Panc1 (cell line): ENCODE data around the gene MAP7D3. TPM values are rescaled to one million over a fixed set of nuclear protein-coding genes. Genes with fewer than 3 reads are reported as not detected.

Experiments
- ATAC-seq: fragments of 200-7000 bp; cut with Tn5 transposase; 2 replicates; pipeline ENCODE4 v1.9.1; 2020; ENCODE audit warnings: mild to moderate bottlenecking, moderate library complexity
- BruUV-seq: library from RNA; stranded (reverse); fragments of 400-500 nt; replicated peaks from 2 replicates; lab custom pipeline; 2021; lab: Mats Ljungman, UMichigan
- CTCF ChIA-PET: fragments of 300-600 bp; sonication (Branson Sonifier 250); formaldehyde crosslinking; loops from one replicate; lab custom pipeline; 2022; ENCODE audit warnings: antibody characterized with exemption; lab: Charles Lee
- POLR2A ChIA-PET: fragments of 300-600 bp; sonication (Branson Sonifier 250); formaldehyde crosslinking; loops from one replicate; lab custom pipeline; 2022; ENCODE audit warnings: antibody characterized with exemption; lab: Charles Lee
- DNase-seq: peaks from one replicate; pipeline ENCODE4 v3.0.0-alpha.2; 2010; ENCODE audit warnings: low read depth, low spot score
- H3K27ac ChIP-seq: 2 replicates; pipeline ENCODE4 v1.5.1; 2011; ENCODE audit warnings: mild to moderate bottlenecking, low read length, inconsistent platforms
- H3K27me3 ChIP-seq: fragments of 200-500 bp; sonication (Bioruptor generic); 2 replicates; pipeline ENCODE4 v1.6.0; 2014; ENCODE audit warnings: low read length, inconsistent platforms; ENCODE audit not compliant: control insufficient read depth, insufficient read depth
- H3K36me3 ChIP-seq: fragments of 200-500 bp; sonication (Bioruptor generic); 2 replicates; pipeline ENCODE4 v1.5.1; 2014; ENCODE audit warnings: inconsistent platforms, mild to moderate bottlenecking, low read length, moderate library complexity; ENCODE audit not compliant: control insufficient read depth, insufficient read depth
- H3K4me1 ChIP-seq: 2 replicates; pipeline ENCODE4 v1.5.1; 2011; ENCODE audit warnings: inconsistent platforms, mild to moderate bottlenecking, low read length, moderate library complexity; ENCODE audit not compliant: control insufficient read depth, insufficient read depth
- H3K4me3 ChIP-seq, 2 experiments: 2 replicates each; pipeline ENCODE4 v1.5.1; 2011 to 2012; ENCODE audit warnings: low read depth in 2 of 2, low read length in 2 of 2, mild to moderate bottlenecking in 2 of 2, inconsistent platforms in 1 of 2, moderate library complexity in 1 of 2
- H3K9me3 ChIP-seq: fragments of 200-500 bp; sonication (Bioruptor generic); 2 replicates; pipeline ENCODE4 v1.5.1; 2014; ENCODE audit warnings: low read depth, mild to moderate bottlenecking, inconsistent platforms, low read length, moderate library complexity; ENCODE audit not compliant: control insufficient read depth, insufficient read depth
- POLR2AphosphoS5 ChIP-seq: IDR thresholded peaks from 2 replicates; pipeline ENCODE4 v1.6.1; 2012; ENCODE audit warnings: mild to moderate bottlenecking, low read depth, low read length, moderate library complexity
- SIN3A ChIP-seq: IDR thresholded peaks from 2 replicates; pipeline ENCODE4 v1.6.1; 2012; ENCODE audit warnings: low read depth, mild to moderate bottlenecking, low read length, moderate library complexity, borderline replicate concordance; ENCODE audit not compliant: insufficient read depth
- TCF7L2 ChIP-seq: IDR thresholded peaks from 2 replicates; pipeline ENCODE4 v1.6.1; 2011; ENCODE audit warnings: mild to moderate bottlenecking, low read depth, low read length, inconsistent platforms
- in situ Hi-C: cut with HindIII; loops from 2 replicates; pipeline ENCODE4 v1.10.0; 2016; ENCODE audit warnings: low sequenced_read_pairs, low pct_unique_long_range_greater_than_20kb
- intact Hi-C: fragments of 100-400 bp; cut with micrococcal nuclease; formaldehyde crosslinking; loops from one replicate; pipeline ENCODE4 v1.10.0; 2022; ENCODE audit not compliant: unreplicated experiment
- total RNA-seq: library from RNA; stranded (reverse); gene quantifications from one replicate; pipeline ENCODE4 v1.2.1, GENCODE V29; 2021; ENCODE audit not compliant: unreplicated experiment
- TF ChIP-seq, protein P1 (sequence below), 2 experiments: IDR thresholded peaks; 2 replicates each; pipeline ENCODE4 v1.6.1; 2011 to 2012; ENCODE audit warnings: low read depth in 2 of 2, control low read depth in 1 of 2, low read length in 1 of 2, mild to moderate bottlenecking in 1 of 2, moderate library complexity in 1 of 2; ENCODE audit not compliant: insufficient read depth in 1 of 2
- TF ChIP-seq, protein P2 (sequence below): fragments of 450-650 bp; IDR thresholded peaks from 2 replicates; pipeline ENCODE4 v1.5.1; 2017; ENCODE audit warnings: mild to moderate bottlenecking

MAP7D3 gene
- total RNA-seq, 1 experiment from 2014 or later, result 23.3 TPM

DNA sequence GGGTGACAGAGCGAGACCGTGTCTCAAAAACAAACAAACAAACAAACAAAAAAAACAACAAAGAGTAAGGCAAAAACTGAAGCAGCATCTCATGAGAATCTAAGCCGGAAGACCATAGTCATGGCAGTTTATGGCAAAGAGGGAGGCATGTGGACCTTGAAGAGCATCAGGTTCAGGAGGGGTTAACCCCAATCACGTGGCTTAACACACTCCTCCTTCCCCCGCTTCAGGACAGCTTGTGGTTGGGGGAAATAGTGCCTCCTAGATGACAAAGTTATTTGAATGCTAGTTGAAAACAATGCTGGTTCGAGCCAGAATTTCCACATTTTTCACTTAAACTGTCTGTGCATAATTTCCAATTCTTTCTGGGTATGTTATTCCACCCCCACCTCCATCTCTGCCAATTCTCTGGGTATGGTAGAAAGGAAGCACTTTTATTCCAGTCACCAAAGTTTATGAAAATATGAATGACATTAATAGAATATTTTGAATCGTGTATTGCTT lies 11.7 kb upstream of the MAP7D3 start:
- Histone ChIP-seq H3K9me3 (no peaks in the 10 kb centered on the region), H3K27ac (no peak overlapping the region), H3K27me3 (no peaks in the 10 kb centered on the region), H3K36me3 (no peaks in the 10 kb centered on the region), H3K4me1 (no peaks in the 10 kb centered on the region), H3K4me3 (no peak overlapping the region)
- DNase-seq (no peak), ATAC-seq (no peak)
- in situ Hi-C loops, result no loop called here
- TF ChIP-seq SIN3A (no peak), POLR2AphosphoS5 (no peak), TCF7L2 (no peak)
- TF ChIP-seq, protein P1, sequence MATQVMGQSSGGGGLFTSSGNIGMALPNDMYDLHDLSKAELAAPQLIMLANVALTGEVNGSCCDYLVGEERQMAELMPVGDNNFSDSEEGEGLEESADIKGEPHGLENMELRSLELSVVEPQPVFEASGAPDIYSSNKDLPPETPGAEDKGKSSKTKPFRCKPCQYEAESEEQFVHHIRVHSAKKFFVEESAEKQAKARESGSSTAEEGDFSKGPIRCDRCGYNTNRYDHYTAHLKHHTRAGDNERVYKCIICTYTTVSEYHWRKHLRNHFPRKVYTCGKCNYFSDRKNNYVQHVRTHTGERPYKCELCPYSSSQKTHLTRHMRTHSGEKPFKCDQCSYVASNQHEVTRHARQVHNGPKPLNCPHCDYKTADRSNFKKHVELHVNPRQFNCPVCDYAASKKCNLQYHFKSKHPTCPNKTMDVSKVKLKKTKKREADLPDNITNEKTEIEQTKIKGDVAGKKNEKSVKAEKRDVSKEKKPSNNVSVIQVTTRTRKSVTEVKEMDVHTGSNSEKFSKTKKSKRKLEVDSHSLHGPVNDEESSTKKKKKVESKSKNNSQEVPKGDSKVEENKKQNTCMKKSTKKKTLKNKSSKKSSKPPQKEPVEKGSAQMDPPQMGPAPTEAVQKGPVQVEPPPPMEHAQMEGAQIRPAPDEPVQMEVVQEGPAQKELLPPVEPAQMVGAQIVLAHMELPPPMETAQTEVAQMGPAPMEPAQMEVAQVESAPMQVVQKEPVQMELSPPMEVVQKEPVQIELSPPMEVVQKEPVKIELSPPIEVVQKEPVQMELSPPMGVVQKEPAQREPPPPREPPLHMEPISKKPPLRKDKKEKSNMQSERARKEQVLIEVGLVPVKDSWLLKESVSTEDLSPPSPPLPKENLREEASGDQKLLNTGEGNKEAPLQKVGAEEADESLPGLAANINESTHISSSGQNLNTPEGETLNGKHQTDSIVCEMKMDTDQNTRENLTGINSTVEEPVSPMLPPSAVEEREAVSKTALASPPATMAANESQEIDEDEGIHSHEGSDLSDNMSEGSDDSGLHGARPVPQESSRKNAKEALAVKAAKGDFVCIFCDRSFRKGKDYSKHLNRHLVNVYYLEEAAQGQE (IDR thresholded peaks at IDR 0.05; ENCODE audit: insufficient read depth in 1 of 2, low read depth in 2 of 2, low read length in 1 of 2), result no peak
- TF ChIP-seq, protein P2, sequence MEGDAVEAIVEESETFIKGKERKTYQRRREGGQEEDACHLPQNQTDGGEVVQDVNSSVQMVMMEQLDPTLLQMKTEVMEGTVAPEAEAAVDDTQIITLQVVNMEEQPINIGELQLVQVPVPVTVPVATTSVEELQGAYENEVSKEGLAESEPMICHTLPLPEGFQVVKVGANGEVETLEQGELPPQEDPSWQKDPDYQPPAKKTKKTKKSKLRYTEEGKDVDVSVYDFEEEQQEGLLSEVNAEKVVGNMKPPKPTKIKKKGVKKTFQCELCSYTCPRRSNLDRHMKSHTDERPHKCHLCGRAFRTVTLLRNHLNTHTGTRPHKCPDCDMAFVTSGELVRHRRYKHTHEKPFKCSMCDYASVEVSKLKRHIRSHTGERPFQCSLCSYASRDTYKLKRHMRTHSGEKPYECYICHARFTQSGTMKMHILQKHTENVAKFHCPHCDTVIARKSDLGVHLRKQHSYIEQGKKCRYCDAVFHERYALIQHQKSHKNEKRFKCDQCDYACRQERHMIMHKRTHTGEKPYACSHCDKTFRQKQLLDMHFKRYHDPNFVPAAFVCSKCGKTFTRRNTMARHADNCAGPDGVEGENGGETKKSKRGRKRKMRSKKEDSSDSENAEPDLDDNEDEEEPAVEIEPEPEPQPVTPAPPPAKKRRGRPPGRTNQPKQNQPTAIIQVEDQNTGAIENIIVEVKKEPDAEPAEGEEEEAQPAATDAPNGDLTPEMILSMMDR, result no peak
- CTCF ChIA-PET, result no interaction called here
- intact Hi-C loops, result no loop called here
- BruUV-seq, result no TSS peak
- POLR2A ChIA-PET, result no interaction called here

DNA sequence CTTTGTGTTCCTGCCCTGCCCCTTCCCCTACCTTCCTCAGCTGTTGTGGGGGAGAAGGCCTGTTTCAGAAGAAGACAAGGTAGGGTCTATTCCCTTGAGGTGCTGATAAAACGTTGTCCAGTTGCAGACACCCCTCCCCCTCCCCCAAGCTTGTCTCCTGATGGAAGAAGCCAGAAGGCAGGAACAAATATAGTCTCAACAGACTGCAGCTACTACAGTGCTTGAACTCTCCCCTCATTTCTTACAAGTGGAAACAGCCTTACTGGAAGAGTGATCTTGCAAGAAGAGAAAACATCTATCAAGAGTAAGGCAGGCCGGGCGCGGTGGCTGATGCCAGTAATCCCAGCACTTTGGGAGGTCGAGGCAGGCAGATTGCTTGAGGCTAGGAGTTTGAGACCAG lies 11.0 kb upstream of the MAP7D3 start:
- intact Hi-C loops (no loop called here), in situ Hi-C loops (no loop called here)
- DNase-seq (no peak), ATAC-seq (no peak)
- TF ChIP-seq, protein P2, result no peak
- TF ChIP-seq, protein P1 (IDR thresholded peaks at IDR 0.05; ENCODE audit: insufficient read depth in 1 of 2, low read depth in 2 of 2, low read length in 1 of 2), result no peak
- TF ChIP-seq TCF7L2 (no peak), POLR2AphosphoS5 (no peak), SIN3A (no peak)
- Histone ChIP-seq H3K36me3 (no peaks in the 10 kb centered on the region), H3K4me3 (no peak overlapping the region), H3K27ac (no peak overlapping the region), H3K27me3 (no peaks in the 10 kb centered on the region), H3K4me1 (no peaks in the 10 kb centered on the region), H3K9me3 (no peaks in the 10 kb centered on the region)
- ChIA-PET CTCF (no interaction called here), POLR2A (no interaction called here)
- BruUV-seq, result no TSS peak
